CD14-positive monocyte (primary cell): ENCODE data around the gene ISX. TPM values are rescaled to one million over a fixed set of nuclear protein-coding genes. Genes with fewer than 3 reads are reported as not detected.

Source experiments
- DNase-seq, 3 donors: peaks; one replicate each; pipeline ENCODE4 v3.0.0-alpha.2; 2011 to 2022
- H2AFZ ChIP-seq: 2 replicates; pipeline ENCODE4 v1.6.0; 2012; ENCODE audit warnings: mild to moderate bottlenecking, low read depth, low read length, inconsistent platforms; ENCODE audit not compliant: insufficient read depth, poor library complexity, severe bottlenecking
- H3K27ac ChIP-seq, 2 donors: 1 replicate in 1 of 2; 2 replicates in 1 of 2; pipeline ENCODE4 v1.5.1; 2012 to 2013; ENCODE audit warnings: low read length in 2 of 2, control low read depth in 1 of 2, inconsistent platforms in 1 of 2, low read depth in 1 of 2, mild to moderate bottlenecking in 1 of 2
- H3K27me3 ChIP-seq, 2 donors: one replicate each; pipeline versions ENCODE4 v1.6.0 to v1.6.1; 2011 to 2013; ENCODE audit warnings: low read length in 2 of 2; ENCODE audit not compliant: control insufficient read depth in 2 of 2, insufficient read depth in 2 of 2
- H3K36me3 ChIP-seq, 2 donors: replicated peaks in 1 of 2; 1 replicate in 1 of 2; 2 replicates in 1 of 2; pipeline versions ENCODE4 v1.5.1 to v1.6.1; 2012 to 2013; ENCODE audit warnings: low read length in 2 of 2, control low read depth in 1 of 2, inconsistent platforms in 1 of 2, mild to moderate bottlenecking in 1 of 2; ENCODE audit not compliant: insufficient read depth in 2 of 2, control insufficient read depth in 1 of 2
- H3K4me1 ChIP-seq, 2 donors: 1 replicate in 1 of 2; 2 replicates in 1 of 2; pipeline versions ENCODE4 v1.5.1 to v1.6.1; 2012 to 2013; ENCODE audit warnings: low read length in 2 of 2, control low read depth in 1 of 2, inconsistent platforms in 1 of 2, mild to moderate bottlenecking in 1 of 2, moderate library complexity in 1 of 2; ENCODE audit not compliant: insufficient read depth in 2 of 2, control insufficient read depth in 1 of 2
- H3K4me2 ChIP-seq: replicated peaks from 2 replicates; pipeline ENCODE3; 2012; ENCODE audit warnings: low read length, moderate library complexity, mild to moderate bottlenecking; ENCODE audit not compliant: poor library complexity, severe bottlenecking; ENCODE audit errors: extremely low read depth
- H3K4me3 ChIP-seq, 3 experiments: fragments of 200-600 bp in 1 of 3; sonication (generic) in 1 of 3; replicated peaks in 1 of 3; 1 replicate in 2 of 3; 2 replicates in 1 of 3; pipeline ENCODE4 v1.5.1; 2011 to 2013; ENCODE audit warnings: low read length in 3 of 3, mild to moderate bottlenecking in 3 of 3, control low read depth in 2 of 3, low read depth in 2 of 3, inconsistent platforms in 1 of 3, moderate library complexity in 1 of 3
- H3K79me2 ChIP-seq: 2 replicates; pipeline ENCODE4 v1.6.0; 2012; ENCODE audit warnings: mild to moderate bottlenecking, control low read depth, inconsistent platforms, low read length, moderate library complexity; ENCODE audit not compliant: insufficient read depth
- H3K9ac ChIP-seq: 2 replicates; pipeline ENCODE4 v1.6.0; 2017; ENCODE audit warnings: low read length, mild to moderate bottlenecking; ENCODE audit not compliant: insufficient read depth, poor library complexity, severe bottlenecking
- H3K9me3 ChIP-seq, 2 donors: replicated peaks in 1 of 2; 1 replicate in 1 of 2; 2 replicates in 1 of 2; pipeline versions ENCODE4 v1.5.1 to v1.6.1; 2012 to 2013; ENCODE audit warnings: low read length in 2 of 2, control low read depth in 1 of 2; ENCODE audit not compliant: control insufficient read depth in 1 of 2, insufficient read depth in 1 of 2
- H4K20me1 ChIP-seq: 2 replicates; pipeline ENCODE4 v1.6.0; 2012; ENCODE audit warnings: mild to moderate bottlenecking, low read length, control low read depth, moderate library complexity; ENCODE audit not compliant: insufficient read depth
- H3K27ac Mint-ChIP-seq, 7 donors: one replicate each; pipeline ENCODE4 v1.8.0; 2020; ENCODE audit warnings: mild to moderate bottlenecking in 7 of 7, mixed read lengths in 7 of 7, moderate library complexity in 6 of 7, inconsistent platforms in 2 of 7
- H3K27me3 Mint-ChIP-seq, 3 donors: one replicate each; pipeline ENCODE4 v1.8.0; 2021 to 2022; ENCODE audit warnings: low read depth in 3 of 3, mild to moderate bottlenecking in 3 of 3, mixed read lengths in 3 of 3, moderate library complexity in 3 of 3, inconsistent platforms in 1 of 3
- H3K36me3 Mint-ChIP-seq, 2 donors: one replicate each; pipeline ENCODE4 v1.8.0; 2020; ENCODE audit warnings: mixed read lengths in 2 of 2, inconsistent platforms in 1 of 2, mild to moderate bottlenecking in 1 of 2
- H3K4me1 Mint-ChIP-seq: one replicate; pipeline ENCODE4 v1.8.0; 2020; ENCODE audit warnings: mild to moderate bottlenecking, mixed read lengths
- H3K4me3 Mint-ChIP-seq, 2 donors: one replicate each; pipeline ENCODE4 v1.8.0; 2020; ENCODE audit warnings: mild to moderate bottlenecking in 2 of 2, mixed read lengths in 2 of 2, moderate library complexity in 1 of 2
- H3K9me3 Mint-ChIP-seq, 7 donors: one replicate each; pipeline ENCODE4 v1.8.0; 2020 to 2022; ENCODE audit warnings: mixed read lengths in 7 of 7, mild to moderate bottlenecking in 6 of 7, moderate library complexity in 6 of 7, inconsistent platforms in 2 of 7
- WGBS: methylation state at CpG from one replicate; pipeline ENCODE4 v1.1.5; 2013; ENCODE audit warnings: missing lambda C conversion rate; ENCODE audit not compliant: insufficient coverage; 5-methylcytosine and 5-hydroxymethylcytosine counted together
- intact Hi-C, 2 donors: fragments of 100-400 bp; cut with micrococcal nuclease; formaldehyde crosslinking; loops; one replicate each; pipeline versions ENCODE4 v1.15.0 to v1.15.1; 2023
- polyA plus RNA-seq, 3 donors: library from polyadenylated mRNA; depleted of rRNA in 1 of 3; unstranded in 2 of 3; stranded (reverse) in 1 of 3; fragments of 300-500 nt in 2 of 3; fragments of >200 nt in 1 of 3; fragmentation: Illumina TruSeq in 2 of 3; gene quantifications; 1 replicate in 2 of 3; 2 replicates in 1 of 3; pipeline ENCODE4 v1.2.3, GENCODE V29; 2012 to 2021
- TF ChIP-seq, protein P1 (sequence below): fragments of 200-600 bp; IDR thresholded peaks from one replicate; pipeline ENCODE4 v1.8.0; 2022; ENCODE audit warnings: antibody characterized with exemption, mild to moderate bottlenecking

ISX gene
- polyA plus RNA-seq, 3 donors: not detected

DNA sequence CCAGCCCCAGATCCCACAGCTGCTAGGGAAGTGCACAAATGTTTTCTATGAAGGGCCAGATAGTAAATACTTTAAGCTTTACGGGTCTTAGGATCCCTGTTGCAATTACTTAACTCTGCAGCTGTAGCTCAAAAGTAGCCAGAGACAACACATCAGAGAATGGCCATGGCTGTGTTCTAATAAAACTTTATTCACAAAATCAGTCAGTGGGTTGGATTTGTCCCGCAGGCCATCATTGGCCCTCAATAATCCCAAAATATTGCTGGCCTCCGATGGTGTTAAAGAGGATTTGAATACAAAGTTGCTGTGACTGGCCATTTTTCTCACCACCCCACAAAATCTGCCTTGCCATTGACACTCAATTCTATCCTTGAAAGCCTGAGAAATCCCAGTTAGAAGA, 49.6 kb downstream of the ISX start:
- no peak overlapping the region for H3K4me3 Mint-ChIP-seq
- no peaks in the 10 kb centered on the region for H3K36me3 ChIP-seq
- no peak overlapping the region for H3K4me2 ChIP-seq
- TF ChIP-seq, protein P1, sequence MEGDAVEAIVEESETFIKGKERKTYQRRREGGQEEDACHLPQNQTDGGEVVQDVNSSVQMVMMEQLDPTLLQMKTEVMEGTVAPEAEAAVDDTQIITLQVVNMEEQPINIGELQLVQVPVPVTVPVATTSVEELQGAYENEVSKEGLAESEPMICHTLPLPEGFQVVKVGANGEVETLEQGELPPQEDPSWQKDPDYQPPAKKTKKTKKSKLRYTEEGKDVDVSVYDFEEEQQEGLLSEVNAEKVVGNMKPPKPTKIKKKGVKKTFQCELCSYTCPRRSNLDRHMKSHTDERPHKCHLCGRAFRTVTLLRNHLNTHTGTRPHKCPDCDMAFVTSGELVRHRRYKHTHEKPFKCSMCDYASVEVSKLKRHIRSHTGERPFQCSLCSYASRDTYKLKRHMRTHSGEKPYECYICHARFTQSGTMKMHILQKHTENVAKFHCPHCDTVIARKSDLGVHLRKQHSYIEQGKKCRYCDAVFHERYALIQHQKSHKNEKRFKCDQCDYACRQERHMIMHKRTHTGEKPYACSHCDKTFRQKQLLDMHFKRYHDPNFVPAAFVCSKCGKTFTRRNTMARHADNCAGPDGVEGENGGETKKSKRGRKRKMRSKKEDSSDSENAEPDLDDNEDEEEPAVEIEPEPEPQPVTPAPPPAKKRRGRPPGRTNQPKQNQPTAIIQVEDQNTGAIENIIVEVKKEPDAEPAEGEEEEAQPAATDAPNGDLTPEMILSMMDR: no peak
- no peak overlapping the region for H2AFZ ChIP-seq
- no peak overlapping the region for H3K9ac ChIP-seq
- no peaks in the 10 kb centered on the region for H3K27me3 ChIP-seq
- H3K27me3 Mint-ChIP-seq: peaks cover 2 to 4% (median 3%) of the 10 kb centered on the region in 3 donors
- H3K4me1 Mint-ChIP-seq: no peaks in the 10 kb centered on the region
- no peaks in the 10 kb centered on the region for H3K4me1 ChIP-seq
- H3K27ac Mint-ChIP-seq: no peak overlapping the region
- H3K36me3 Mint-ChIP-seq: no peaks in the 10 kb centered on the region
- no peak overlapping the region for H3K4me3 ChIP-seq
- no peaks in the 10 kb centered on the region for H3K9me3 ChIP-seq
- no peak for DNase-seq
- H3K79me2 ChIP-seq: no peaks in the 10 kb centered on the region
- H4K20me1 ChIP-seq: no peaks in the 10 kb centered on the region
- intact Hi-C loops: no loop called here
- H3K27ac ChIP-seq: no peak overlapping the region
- 100% methylated on average over 1 of the region's 3 CpGs for WGBS
- peaks cover 0 to 3% (median 0%) of the 10 kb centered on the region in 7 donors for H3K9me3 Mint-ChIP-seq

GRCh38 chr22:35116269-35116668, 50.3 kb downstream of the ISX start:
- TF ChIP-seq, protein P1: no peak
- no peaks in the 10 kb centered on the region for H3K36me3 Mint-ChIP-seq
- H3K9me3 Mint-ChIP-seq: peaks cover 0 to 2% (median 0%) of the 10 kb centered on the region in 7 donors
- H3K27ac Mint-ChIP-seq: no peak overlapping the region
- H3K27ac ChIP-seq: no peak overlapping the region
- no peaks in the 10 kb centered on the region for H3K9me3 ChIP-seq
- H3K4me2 ChIP-seq: no peak overlapping the region
- no peaks in the 10 kb centered on the region for H3K4me1 Mint-ChIP-seq
- H3K27me3 ChIP-seq: no peaks in the 10 kb centered on the region
- no peak overlapping the region for H3K4me3 ChIP-seq
- H3K27me3 Mint-ChIP-seq: peaks cover 2 to 6% (median 4%) of the 10 kb centered on the region in 3 donors
- DNase-seq: no peak
- no peaks in the 10 kb centered on the region for H3K36me3 ChIP-seq
- H3K4me3 Mint-ChIP-seq: no peak overlapping the region
- H4K20me1 ChIP-seq: no peaks in the 10 kb centered on the region
- no peak overlapping the region for H2AFZ ChIP-seq
- no peaks in the 10 kb centered on the region for H3K79me2 ChIP-seq
- no peaks in the 10 kb centered on the region for H3K4me1 ChIP-seq
- WGBS: 63% methylated on average over 4 of the region's 7 CpGs
- H3K9ac ChIP-seq: no peak overlapping the region
- intact Hi-C loops: no loop called here
